ENCODE results near the gene EYA2.

The EYA2 gene

GRCh38 chr20:47209982-47210381 lies 315.3 kb downstream of the EYA2 start:
- no peak for ATAC-seq
- TF ChIP-seq TOX (CRISPR knock-in tag; IDR thresholded peaks at IDR 0.05; ENCODE audit: borderline replicate concordance): no peak
- TF ChIP-seq ZFP30 (CRISPR knock-in tag; IDR thresholded peaks at IDR 0.05): no peak
- TF ChIP-seq CSDC2 (CRISPR knock-in tag; IDR thresholded peaks at IDR 0.05): no peak
- TF ChIP-seq ZC3H10 (CRISPR knock-in tag; IDR thresholded peaks at IDR 0.05): no peak
- no peak for TF ChIP-seq RARB (CRISPR knock-in tag; IDR thresholded peaks at IDR 0.05)
- TF ChIP-seq ARNTL (CRISPR knock-in tag; IDR thresholded peaks at IDR 0.05; ENCODE audit: borderline replicate concordance, low read depth): no peak
- TF ChIP-seq BACH2 (CRISPR knock-in tag; IDR thresholded peaks at IDR 0.05; ENCODE audit: borderline replicate concordance): no peak
- no peak for TF ChIP-seq ZFP3 (CRISPR knock-in tag; IDR thresholded peaks at IDR 0.05)
- TF ChIP-seq POU6F1 (CRISPR knock-in tag; IDR thresholded peaks at IDR 0.05; ENCODE audit: borderline replicate concordance, low read depth): no peak
- TF ChIP-seq PATZ1 (CRISPR knock-in tag; IDR thresholded peaks at IDR 0.05; ENCODE audit: borderline replicate concordance): no peak
- no peak for TF ChIP-seq ESRRG (CRISPR knock-in tag; IDR thresholded peaks at IDR 0.05)
- TF ChIP-seq SNAI2 (CRISPR knock-in tag; IDR thresholded peaks at IDR 0.05): no peak
- no peak for TF ChIP-seq GLIS3 (CRISPR knock-in tag; IDR thresholded peaks at IDR 0.05)
- no peak for TF ChIP-seq TSHZ2 (CRISPR knock-in tag; IDR thresholded peaks at IDR 0.05)
- no peak for TF ChIP-seq ZNF8 (CRISPR knock-in tag; IDR thresholded peaks at IDR 0.05)
- no peak for TF ChIP-seq OSR1 (CRISPR knock-in tag; IDR thresholded peaks at IDR 0.05)
- TF ChIP-seq ISL1 (CRISPR knock-in tag; IDR thresholded peaks at IDR 0.05): no peak
- no peak for TF ChIP-seq ZNF70 (CRISPR knock-in tag; IDR thresholded peaks at IDR 0.05)
- no peak for TF ChIP-seq PPARA (CRISPR knock-in tag; IDR thresholded peaks at IDR 0.05; ENCODE audit: borderline replicate concordance)

GRCh38 chr20:47210470-47210869 lies 315.8 kb downstream of the EYA2 start:
- TF ChIP-seq ESRRG (CRISPR knock-in tag; IDR thresholded peaks at IDR 0.05) (no peak), CSRNP3 (CRISPR knock-in tag; IDR thresholded peaks at IDR 0.05) (no peak), ZC3H10 (CRISPR knock-in tag; IDR thresholded peaks at IDR 0.05) (no peak), BACH2 (CRISPR knock-in tag; IDR thresholded peaks at IDR 0.05; ENCODE audit: borderline replicate concordance) (no peak), PATZ1 (CRISPR knock-in tag; IDR thresholded peaks at IDR 0.05; ENCODE audit: borderline replicate concordance) (no peak), TOX (CRISPR knock-in tag; IDR thresholded peaks at IDR 0.05; ENCODE audit: borderline replicate concordance) (no peak), GLIS3 (CRISPR knock-in tag; IDR thresholded peaks at IDR 0.05) (no peak), CSDC2 (CRISPR knock-in tag; IDR thresholded peaks at IDR 0.05) (no peak), ISL1 (CRISPR knock-in tag; IDR thresholded peaks at IDR 0.05) (no peak), ZFP3 (CRISPR knock-in tag; IDR thresholded peaks at IDR 0.05) (no peak), PPARA (CRISPR knock-in tag; IDR thresholded peaks at IDR 0.05; ENCODE audit: borderline replicate concordance) (no peak), ZNF565 (CRISPR knock-in tag; conservative IDR thresholded peaks at IDR 0.05; ENCODE audit: low read depth) (no peak), CREB5 (CRISPR knock-in tag; IDR thresholded peaks at IDR 0.05; ENCODE audit: low read depth) (no peak), ZNF8 (CRISPR knock-in tag; IDR thresholded peaks at IDR 0.05) (no peak)
- ATAC-seq: no peak

Measured in SK-N-SH treated with all-trans-retinoic acid at 6 μM for 48 hours (cell line).